HepG2 (cell line): Measurements from ENCODE around the gene SMARCE1. TPM values are rescaled to one million over a fixed set of nuclear protein-coding genes. Genes with fewer than 3 reads are reported as not detected.

ENCODE experiments used
- ATAC-seq: fragments of 200-7000 bp; cut with Tn5 transposase; 3 replicates; pipeline ENCODE4 v1.9.1; 2020; ENCODE audit warnings: mild to moderate bottlenecking, moderate library complexity
- BruUV-seq: library from RNA; stranded (reverse); fragments of 400-500 nt; replicated peaks from 2 replicates; lab custom pipeline; 2021; lab: Mats Ljungman, UMichigan
- CTCF ChIA-PET: fragments of 300-600 bp; formaldehyde crosslinking; extraction: SDS; loops from one replicate; lab custom pipeline; 2021; ENCODE audit warnings: low total read pairs, inconsistent platforms, low intra/inter-chr PET ratio; lab: Yijun Ruan, JAX
- POLR2A ChIA-PET: fragments of 350-600 bp; sonication (Branson Sonifier 250); formaldehyde crosslinking; loops from one replicate; lab custom pipeline; 2020; ENCODE audit warnings: antibody characterized with exemption, inconsistent platforms; lab: Yijun Ruan, JAX
- DNase-seq: peaks from one replicate; pipeline ENCODE4 v3.0.0-alpha.2; 2015; ENCODE audit warnings: low spot score
- FAIRE-seq: peaks from 3 replicates; lab custom pipeline; 2011; peaks lifted over from hg19 to GRCh38; lab: Jason Lieb, UNC
- H2AFZ ChIP-seq: one replicate; pipeline ENCODE4 v1.6.1; 2011; ENCODE audit warnings: low read length, inconsistent platforms
- H3K27ac ChIP-seq: fragments of 300-600 bp; 3 replicates; pipeline ENCODE4 v1.8.0; 2011; ENCODE audit warnings: mixed run types, mild to moderate bottlenecking, mixed read lengths, low read length, inconsistent platforms; ENCODE audit not compliant: insufficient read depth; ENCODE audit errors: extremely low read length
- H3K27me3 ChIP-seq, 2 experiments: fragments of 200-600 bp in 1 of 2; 2 replicates in 1 of 2; 3 replicates in 1 of 2; pipeline versions ENCODE4 v1.6.0 to v1.8.0; 2011; ENCODE audit warnings: low read length in 2 of 2, mild to moderate bottlenecking in 2 of 2, moderate library complexity in 2 of 2, inconsistent platforms in 1 of 2; ENCODE audit not compliant: insufficient read depth in 2 of 2, control insufficient read depth in 1 of 2
- H3K36me3 ChIP-seq, 2 experiments: fragments of 200-600 bp in 1 of 2; replicated peaks in 1 of 2; 2 replicates in 1 of 2; 3 replicates in 1 of 2; pipeline versions ENCODE4 v1.5.1 to v1.8.0; 2011; ENCODE audit warnings: low read length in 2 of 2, inconsistent platforms in 1 of 2; ENCODE audit not compliant: insufficient read depth in 2 of 2, control insufficient read depth in 1 of 2
- H3K4me1 ChIP-seq: 2 replicates; pipeline ENCODE4 v1.5.1; 2012; ENCODE audit warnings: low read length, inconsistent platforms; ENCODE audit not compliant: insufficient read depth
- H3K4me2 ChIP-seq: 2 replicates; pipeline ENCODE4 v1.6.0; 2011; ENCODE audit warnings: low read depth, low read length, inconsistent platforms
- H3K4me3 ChIP-seq, 3 experiments: fragments of 200-600 bp in 1 of 3; sonication (generic), shearing (Covaris generic) in 1 of 3; replicated peaks in 1 of 3; 2 replicates each; pipeline ENCODE4 v1.5.1; 2011 to 2016; ENCODE audit warnings: low read length in 3 of 3, inconsistent platforms in 2 of 3, low read depth in 2 of 3, mild to moderate bottlenecking in 2 of 3, control low read depth in 1 of 3, mixed read lengths in 1 of 3; ENCODE audit not compliant: insufficient read depth in 1 of 3
- H3K79me2 ChIP-seq: one replicate; pipeline ENCODE4 v1.6.1; 2011; ENCODE audit warnings: low read length, inconsistent platforms; ENCODE audit not compliant: insufficient read depth
- H3K9ac ChIP-seq: 2 replicates; pipeline ENCODE4 v1.6.0; 2011; ENCODE audit warnings: mild to moderate bottlenecking, low read depth, low read length, inconsistent platforms; ENCODE audit not compliant: insufficient read depth
- H3K9me3 ChIP-seq: 2 replicates; pipeline ENCODE4 v1.5.1; 2012; ENCODE audit warnings: mild to moderate bottlenecking, low read length
- H4K20me1 ChIP-seq: 2 replicates; pipeline ENCODE4 v1.6.0; 2011; ENCODE audit warnings: inconsistent platforms, mild to moderate bottlenecking, low read length, moderate library complexity; ENCODE audit not compliant: insufficient read depth
- POLR2AphosphoS5 ChIP-seq: IDR thresholded peaks from 2 replicates; pipeline ENCODE4 v1.6.1; 2012; ENCODE audit warnings: low read depth, low read length
- U2AF1 ChIP-seq: fragments of 200-400 bp; formaldehyde crosslinking; optimal IDR thresholded peaks from 2 replicates; pipeline ENCODE3; 2017; ENCODE audit warnings: mild to moderate bottlenecking, low read depth, low read length
- ZNF160 ChIP-seq: sonication (generic); formaldehyde crosslinking; IDR thresholded peaks from 2 replicates; pipeline ENCODE4 v1.8.0; 2022; ENCODE audit warnings: mild to moderate bottlenecking, inconsistent platforms, missing genetic modification reagents
- ZNF335 ChIP-seq: sonication (generic); formaldehyde crosslinking; IDR thresholded peaks from 2 replicates; pipeline ENCODE4 v1.4.0; 2020; ENCODE audit warnings: missing genetic modification reagents
- ZNF468 ChIP-seq: sonication (generic); formaldehyde crosslinking; IDR thresholded peaks from 2 replicates; pipeline ENCODE4 v1.8.0; 2022; ENCODE audit warnings: mild to moderate bottlenecking, moderate library complexity, missing genetic modification reagents
- ZNF510 ChIP-seq: sonication (generic); formaldehyde crosslinking; IDR thresholded peaks from 2 replicates; pipeline ENCODE4 v1.4.0; 2020; ENCODE audit warnings: low read depth, mild to moderate bottlenecking, missing genetic modification reagents
- ZSCAN25 ChIP-seq: sonication (generic); formaldehyde crosslinking; IDR thresholded peaks from 2 replicates; pipeline ENCODE4 v1.8.0; 2022; ENCODE audit warnings: mild to moderate bottlenecking, missing genetic modification reagents
- WGBS: methylation state at CpG from one replicate; pipeline ENCODE4 v1.1.6; 2017; ENCODE audit warnings: low lambda C conversion rate; 5-methylcytosine and 5-hydroxymethylcytosine counted together
- in situ Hi-C: cut with HindIII; loops from 2 replicates; pipeline ENCODE4 v1.10.0; 2017; ENCODE audit warnings: low pct_unique_long_range_greater_than_20kb; ENCODE audit not compliant: extremely low pct_ligation_motif_present
- intact Hi-C: fragments of 100-400 bp; cut with micrococcal nuclease; formaldehyde crosslinking; loops from one replicate; pipeline ENCODE4 v1.10.0; 2022; ENCODE audit not compliant: unreplicated experiment
- polyA plus RNA-seq, 8 experiments: library from polyadenylated mRNA; depleted of rRNA in 3 of 8; stranded (reverse) in 7 of 8; unstranded in 1 of 8; fragments of >200 nt; fragmentation: Illumina TruSeq in 4 of 8; extraction: Trizol in 4 of 8; gene quantifications; 2 replicates each; pipeline versions ENCODE4 v1.2.1 to v1.2.3, GENCODE V29; 2011 to 2016; ENCODE audit warnings: low read depth in 4 of 8, missing spikeins in 1 of 8, mixed read lengths in 1 of 8; ENCODE audit not compliant: insufficient read depth in 1 of 8
- total RNA-seq, 5 experiments: library from RNA; depleted of rRNA; stranded (reverse); fragments of >200 nt; fragmentation: Illumina TruSeq; extraction: Trizol; gene quantifications; 2 replicates each; pipeline ENCODE4 v1.2.3, GENCODE V29; 2016; ENCODE audit warnings: low read depth in 1 of 5
- TF ChIP-seq, protein P1 (sequence below): sonication (generic); formaldehyde crosslinking; IDR thresholded peaks from one replicate; pipeline ENCODE4 v1.5.1; 2020; ENCODE audit warnings: mild to moderate bottlenecking, missing genetic modification reagents; ENCODE audit errors: not compliant biosample characterization
- TF ChIP-seq, protein P2 (sequence below): sonication (generic); formaldehyde crosslinking; conservative IDR thresholded peaks from 2 replicates; pipeline ENCODE4 v1.4.0; 2020; ENCODE audit warnings: missing genetic modification reagents
- TF ChIP-seq, protein P3 (sequence below): sonication (generic); formaldehyde crosslinking; IDR thresholded peaks from 2 replicates; pipeline ENCODE4 v1.4.0; 2020; ENCODE audit warnings: missing genetic modification reagents
- TF ChIP-seq, protein P4 (sequence below): sonication (generic); formaldehyde crosslinking; IDR thresholded peaks from 2 replicates; pipeline ENCODE4 v1.9.0; 2021; ENCODE audit warnings: missing genetic modification reagents, borderline replicate concordance

SMARCE1 gene
- total and polyA plus RNA-seq, 2 of the 13 experiments (the other 11 are each of a cell fraction or from before 2014, with no cell fraction given): 43.5 to 127 TPM

DNA sequence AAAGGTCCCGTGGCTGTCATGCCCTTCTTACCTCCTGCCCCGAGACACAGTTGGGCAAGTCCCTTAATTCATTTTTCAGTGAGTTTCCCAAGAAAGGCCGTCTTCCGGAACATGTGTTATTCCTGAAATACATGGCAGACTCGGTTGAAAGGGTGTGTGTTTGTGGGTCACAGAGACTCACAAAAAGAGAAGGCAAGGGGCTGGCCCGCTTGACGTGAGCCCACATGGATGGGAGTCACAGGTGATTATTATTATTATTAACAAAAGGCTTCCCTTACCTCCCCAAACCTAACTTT, 48.2 kb downstream of the SMARCE1 start:
- FAIRE-seq (no peak), ATAC-seq (no peak), DNase-seq (no peak)
- H3K9me3 ChIP-seq: no peaks in the 10 kb centered on the region
- peaks cover 1 to 3% of the 10 kb centered on the region in 2 experiments; a peak in 1 of 5 replicates for H3K27me3 ChIP-seq
- 56% methylated on average over 7 of the region's 7 CpGs for WGBS
- no peaks in the 10 kb centered on the region for H3K36me3 ChIP-seq
- CTCF ChIA-PET: no interaction called here
- H3K9ac ChIP-seq: no peak overlapping the region
- no peaks in the 10 kb centered on the region for H3K79me2 ChIP-seq
- H3K4me3 ChIP-seq: no peak overlapping the region
- H3K4me2 ChIP-seq: no peak overlapping the region
- H2AFZ ChIP-seq: no peak overlapping the region
- peaks cover 39% of the 10 kb centered on the region for H3K4me1 ChIP-seq
- in situ Hi-C loops: no loop called here
- BruUV-seq: no TSS peak
- intact Hi-C loops: no loop called here
- H4K20me1 ChIP-seq: no peaks in the 10 kb centered on the region
- no peak overlapping the region for H3K27ac ChIP-seq
- POLR2A ChIA-PET: no interaction called here
- TF ChIP-seq, protein P1, sequence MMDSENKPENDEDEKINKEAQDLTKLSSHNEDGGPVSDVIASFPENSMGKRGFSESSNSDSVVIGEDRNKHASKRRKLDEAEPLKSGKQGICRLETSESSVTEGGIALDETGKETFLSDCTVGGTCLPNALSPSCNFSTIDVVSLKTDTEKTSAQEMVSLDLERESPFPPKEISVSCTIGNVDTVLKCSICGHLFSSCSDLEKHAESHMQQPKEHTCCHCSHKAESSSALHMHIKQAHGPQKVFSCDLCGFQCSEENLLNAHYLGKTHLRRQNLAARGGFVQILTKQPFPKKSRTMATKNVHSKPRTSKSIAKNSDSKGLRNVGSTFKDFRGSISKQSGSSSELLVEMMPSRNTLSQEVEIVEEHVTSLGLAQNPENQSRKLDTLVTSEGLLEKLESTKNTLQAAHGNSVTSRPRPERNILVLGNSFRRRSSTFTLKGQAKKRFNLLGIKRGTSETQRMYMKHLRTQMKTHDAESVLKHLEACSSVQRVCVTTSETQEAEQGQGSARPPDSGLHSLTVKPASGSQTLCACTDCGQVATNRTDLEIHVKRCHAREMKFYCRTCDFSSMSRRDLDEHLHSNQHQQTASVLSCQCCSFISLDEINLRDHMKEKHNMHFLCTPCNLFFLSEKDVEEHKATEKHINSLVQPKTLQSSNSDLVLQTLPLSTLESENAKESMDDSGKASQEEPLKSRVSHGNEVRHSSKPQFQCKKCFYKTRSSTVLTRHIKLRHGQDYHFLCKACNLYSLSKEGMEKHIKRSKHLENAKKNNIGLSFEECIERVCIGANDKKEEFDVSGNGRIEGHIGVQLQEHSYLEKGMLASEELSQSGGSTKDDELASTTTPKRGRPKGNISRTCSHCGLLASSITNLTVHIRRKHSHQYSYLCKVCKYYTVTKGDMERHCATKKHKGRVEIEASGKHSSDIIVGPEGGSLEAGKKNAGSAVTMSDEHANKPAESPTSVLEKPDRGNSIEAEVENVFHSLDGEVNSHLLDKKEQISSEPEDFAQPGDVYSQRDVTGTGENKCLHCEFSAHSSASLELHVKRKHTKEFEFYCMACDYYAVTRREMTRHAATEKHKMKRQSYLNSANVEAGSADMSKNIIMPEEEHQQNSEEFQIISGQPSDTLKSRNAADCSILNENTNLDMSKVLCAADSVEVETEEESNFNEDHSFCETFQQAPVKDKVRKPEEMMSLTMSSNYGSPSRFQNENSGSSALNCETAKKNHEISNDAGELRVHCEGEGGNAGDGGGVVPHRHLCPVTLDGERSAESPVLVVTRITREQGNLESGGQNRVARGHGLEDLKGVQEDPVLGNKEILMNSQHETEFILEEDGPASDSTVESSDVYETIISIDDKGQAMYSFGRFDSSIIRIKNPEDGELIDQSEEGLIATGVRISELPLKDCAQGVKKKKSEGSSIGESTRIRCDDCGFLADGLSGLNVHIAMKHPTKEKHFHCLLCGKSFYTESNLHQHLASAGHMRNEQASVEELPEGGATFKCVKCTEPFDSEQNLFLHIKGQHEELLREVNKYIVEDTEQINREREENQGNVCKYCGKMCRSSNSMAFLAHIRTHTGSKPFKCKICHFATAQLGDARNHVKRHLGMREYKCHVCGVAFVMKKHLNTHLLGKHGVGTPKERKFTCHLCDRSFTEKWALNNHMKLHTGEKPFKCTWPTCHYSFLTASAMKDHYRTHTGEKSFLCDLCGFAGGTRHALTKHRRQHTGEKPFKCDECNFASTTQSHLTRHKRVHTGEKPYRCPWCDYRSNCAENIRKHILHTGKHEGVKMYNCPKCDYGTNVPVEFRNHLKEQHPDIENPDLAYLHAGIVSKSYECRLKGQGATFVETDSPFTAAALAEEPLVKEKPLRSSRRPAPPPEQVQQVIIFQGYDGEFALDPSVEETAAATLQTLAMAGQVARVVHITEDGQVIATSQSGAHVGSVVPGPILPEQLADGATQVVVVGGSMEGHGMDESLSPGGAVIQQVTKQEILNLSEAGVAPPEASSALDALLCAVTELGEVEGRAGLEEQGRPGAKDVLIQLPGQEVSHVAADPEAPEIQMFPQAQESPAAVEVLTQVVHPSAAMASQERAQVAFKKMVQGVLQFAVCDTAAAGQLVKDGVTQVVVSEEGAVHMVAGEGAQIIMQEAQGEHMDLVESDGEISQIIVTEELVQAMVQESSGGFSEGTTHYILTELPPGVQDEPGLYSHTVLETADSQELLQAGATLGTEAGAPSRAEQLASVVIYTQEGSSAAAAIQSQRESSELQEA: no peak
- TF ChIP-seq, protein P2, sequence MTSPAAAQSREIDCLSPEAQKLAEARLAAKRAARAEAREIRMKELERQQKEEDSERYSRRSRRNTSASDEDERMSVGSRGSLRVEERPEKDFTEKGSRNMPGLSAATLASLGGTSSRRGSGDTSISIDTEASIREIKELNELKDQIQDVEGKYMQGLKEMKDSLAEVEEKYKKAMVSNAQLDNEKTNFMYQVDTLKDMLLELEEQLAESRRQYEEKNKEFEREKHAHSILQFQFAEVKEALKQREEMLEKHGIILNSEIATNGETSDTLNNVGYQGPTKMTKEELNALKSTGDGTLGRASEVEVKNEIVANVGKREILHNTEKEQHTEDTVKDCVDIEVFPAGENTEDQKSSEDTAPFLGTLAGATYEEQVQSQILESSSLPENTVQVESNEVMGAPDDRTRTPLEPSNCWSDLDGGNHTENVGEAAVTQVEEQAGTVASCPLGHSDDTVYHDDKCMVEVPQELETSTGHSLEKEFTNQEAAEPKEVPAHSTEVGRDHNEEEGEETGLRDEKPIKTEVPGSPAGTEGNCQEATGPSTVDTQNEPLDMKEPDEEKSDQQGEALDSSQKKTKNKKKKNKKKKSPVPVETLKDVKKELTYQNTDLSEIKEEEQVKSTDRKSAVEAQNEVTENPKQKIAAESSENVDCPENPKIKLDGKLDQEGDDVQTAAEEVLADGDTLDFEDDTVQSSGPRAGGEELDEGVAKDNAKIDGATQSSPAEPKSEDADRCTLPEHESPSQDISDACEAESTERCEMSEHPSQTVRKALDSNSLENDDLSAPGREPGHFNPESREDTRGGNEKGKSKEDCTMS (CRISPR knock-in tag): no peak
- TF ChIP-seq, protein P3, sequence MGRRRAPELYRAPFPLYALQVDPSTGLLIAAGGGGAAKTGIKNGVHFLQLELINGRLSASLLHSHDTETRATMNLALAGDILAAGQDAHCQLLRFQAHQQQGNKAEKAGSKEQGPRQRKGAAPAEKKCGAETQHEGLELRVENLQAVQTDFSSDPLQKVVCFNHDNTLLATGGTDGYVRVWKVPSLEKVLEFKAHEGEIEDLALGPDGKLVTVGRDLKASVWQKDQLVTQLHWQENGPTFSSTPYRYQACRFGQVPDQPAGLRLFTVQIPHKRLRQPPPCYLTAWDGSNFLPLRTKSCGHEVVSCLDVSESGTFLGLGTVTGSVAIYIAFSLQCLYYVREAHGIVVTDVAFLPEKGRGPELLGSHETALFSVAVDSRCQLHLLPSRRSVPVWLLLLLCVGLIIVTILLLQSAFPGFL (CRISPR knock-in tag): no peak
- TF ChIP-seq ZNF510 (CRISPR knock-in tag): no peak
- no peak for TF ChIP-seq ZSCAN25 (CRISPR knock-in tag)
- TF ChIP-seq, protein P4, sequence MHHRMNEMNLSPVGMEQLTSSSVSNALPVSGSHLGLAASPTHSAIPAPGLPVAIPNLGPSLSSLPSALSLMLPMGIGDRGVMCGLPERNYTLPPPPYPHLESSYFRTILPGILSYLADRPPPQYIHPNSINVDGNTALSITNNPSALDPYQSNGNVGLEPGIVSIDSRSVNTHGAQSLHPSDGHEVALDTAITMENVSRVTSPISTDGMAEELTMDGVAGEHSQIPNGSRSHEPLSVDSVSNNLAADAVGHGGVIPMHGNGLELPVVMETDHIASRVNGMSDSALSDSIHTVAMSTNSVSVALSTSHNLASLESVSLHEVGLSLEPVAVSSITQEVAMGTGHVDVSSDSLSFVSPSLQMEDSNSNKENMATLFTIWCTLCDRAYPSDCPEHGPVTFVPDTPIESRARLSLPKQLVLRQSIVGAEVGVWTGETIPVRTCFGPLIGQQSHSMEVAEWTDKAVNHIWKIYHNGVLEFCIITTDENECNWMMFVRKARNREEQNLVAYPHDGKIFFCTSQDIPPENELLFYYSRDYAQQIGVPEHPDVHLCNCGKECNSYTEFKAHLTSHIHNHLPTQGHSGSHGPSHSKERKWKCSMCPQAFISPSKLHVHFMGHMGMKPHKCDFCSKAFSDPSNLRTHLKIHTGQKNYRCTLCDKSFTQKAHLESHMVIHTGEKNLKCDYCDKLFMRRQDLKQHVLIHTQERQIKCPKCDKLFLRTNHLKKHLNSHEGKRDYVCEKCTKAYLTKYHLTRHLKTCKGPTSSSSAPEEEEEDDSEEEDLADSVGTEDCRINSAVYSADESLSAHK (CRISPR knock-in tag): no peak
- TF ChIP-seq ZNF160 (CRISPR knock-in tag): no peak
- TF ChIP-seq U2AF1: no peak
- TF ChIP-seq POLR2AphosphoS5: no peak
- no peak for TF ChIP-seq ZNF468 (CRISPR knock-in tag)
- TF ChIP-seq ZNF335 (CRISPR knock-in tag): no peak
